ENCODE data around the gene DGKG.

The DGKG gene

DNA sequence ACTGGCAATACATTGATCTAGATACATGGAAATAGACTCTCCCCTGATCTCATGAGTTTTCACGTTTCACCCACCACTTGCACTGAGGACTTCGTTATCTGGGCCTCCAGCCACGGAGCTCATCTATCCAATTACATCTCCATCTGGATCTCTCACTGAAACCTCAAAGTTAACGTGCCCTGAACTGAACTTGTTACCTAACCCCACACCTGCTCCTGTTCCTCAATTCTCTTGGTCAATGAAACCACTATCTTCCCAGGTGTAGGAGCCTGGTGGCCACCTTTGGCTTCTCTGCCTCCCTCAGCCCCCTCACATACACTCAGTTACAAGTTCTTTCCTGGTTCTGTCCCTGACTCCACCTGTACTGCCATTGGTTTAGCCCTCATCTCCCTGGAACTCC, 9.7 kb downstream of the DGKG start:
- H3K9ac ChIP-seq (ENCODE audit: low read depth in 1 of 2, low read length in 2 of 2) = no peak overlapping the region

DNA sequence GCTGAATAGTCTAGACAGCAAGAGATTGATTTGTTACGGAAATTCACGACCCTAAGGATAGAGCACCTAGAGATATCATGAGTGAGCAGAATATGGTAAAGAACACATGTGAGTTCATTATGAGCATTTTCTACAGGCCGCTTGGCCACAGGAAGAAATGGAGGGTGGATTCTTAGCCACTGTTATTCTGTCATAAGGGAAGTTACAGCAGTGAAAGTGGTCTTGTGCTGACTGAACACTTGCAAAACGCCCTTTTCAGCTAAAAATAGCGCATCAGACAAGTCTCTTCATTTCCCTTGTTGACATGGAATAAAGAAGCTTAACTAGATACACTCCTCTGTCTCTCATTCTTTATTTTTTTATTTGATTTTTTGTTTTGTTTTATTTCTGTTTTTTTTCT, 19.8 kb downstream of the DGKG start:
- Histone ChIP-seq H3K9ac (ENCODE audit: low read depth in 1 of 2, low read length in 2 of 2) (no peak overlapping the region), H3K4me1 (ENCODE audit: control insufficient read depth in 1 of 2, insufficient read depth in 2 of 2, low read length in 2 of 2) (no peaks in the 10 kb centered on the region), H3K9me3 (ENCODE audit: control insufficient read depth in 1 of 2, low read length in 2 of 2) (no peaks in the 10 kb centered on the region), H3K4me3 (ENCODE audit: low read depth in 1 of 2, low read length in 2 of 2) (no peak overlapping the region), H3K36me3 (ENCODE audit: control insufficient read depth in 1 of 2, insufficient read depth in 2 of 2, low read length in 2 of 2) (no peaks in the 10 kb centered on the region), H3K27me3 (ENCODE audit: control insufficient read depth in 1 of 2, insufficient read depth in 2 of 2, low read length in 2 of 2) (no peaks in the 10 kb centered on the region), H3K27ac (ENCODE audit: low read depth, low read length) (no peak overlapping the region)

More for the DNA sequence above, 9.7 kb downstream of the DGKG start:
- H3K27me3 ChIP-seq (ENCODE audit: control insufficient read depth in 1 of 2, insufficient read depth in 2 of 2, low read length in 2 of 2) = no peaks in the 10 kb centered on the region
- H3K4me1 ChIP-seq (ENCODE audit: control insufficient read depth in 1 of 2, insufficient read depth in 2 of 2, low read length in 2 of 2) = no peaks in the 10 kb centered on the region
- no peaks in the 10 kb centered on the region for H3K9me3 ChIP-seq (ENCODE audit: control insufficient read depth in 1 of 2, low read length in 2 of 2)
- no peaks in the 10 kb centered on the region for H3K36me3 ChIP-seq (ENCODE audit: control insufficient read depth in 1 of 2, insufficient read depth in 2 of 2, low read length in 2 of 2)
- H3K4me3 ChIP-seq (ENCODE audit: low read depth in 1 of 2, low read length in 2 of 2) = no peak overlapping the region
- H3K27ac ChIP-seq (ENCODE audit: low read depth, low read length) = no peak overlapping the region

- Histone ChIP-seq H3K36me3 (ENCODE audit: control insufficient read depth in 1 of 2, insufficient read depth in 2 of 2, low read length in 2 of 2) (no peaks in the 10 kb centered on the region), H3K9ac (ENCODE audit: low read depth in 1 of 2, low read length in 2 of 2) (no peak overlapping the region), H3K4me3 (ENCODE audit: low read depth in 1 of 2, low read length in 2 of 2) (no peak overlapping the region), H3K27me3 (ENCODE audit: control insufficient read depth in 1 of 2, insufficient read depth in 2 of 2, low read length in 2 of 2) (no peaks in the 10 kb centered on the region), H3K9me3 (ENCODE audit: control insufficient read depth in 1 of 2, low read length in 2 of 2) (no peaks in the 10 kb centered on the region), H3K4me1 (ENCODE audit: control insufficient read depth in 1 of 2, insufficient read depth in 2 of 2, low read length in 2 of 2) (no peaks in the 10 kb centered on the region), H3K27ac (ENCODE audit: low read depth, low read length) (no peak overlapping the region)
Measured at GRCh38 chr3:186340204-186340603, 21.8 kb downstream of the DGKG start.

DNA sequence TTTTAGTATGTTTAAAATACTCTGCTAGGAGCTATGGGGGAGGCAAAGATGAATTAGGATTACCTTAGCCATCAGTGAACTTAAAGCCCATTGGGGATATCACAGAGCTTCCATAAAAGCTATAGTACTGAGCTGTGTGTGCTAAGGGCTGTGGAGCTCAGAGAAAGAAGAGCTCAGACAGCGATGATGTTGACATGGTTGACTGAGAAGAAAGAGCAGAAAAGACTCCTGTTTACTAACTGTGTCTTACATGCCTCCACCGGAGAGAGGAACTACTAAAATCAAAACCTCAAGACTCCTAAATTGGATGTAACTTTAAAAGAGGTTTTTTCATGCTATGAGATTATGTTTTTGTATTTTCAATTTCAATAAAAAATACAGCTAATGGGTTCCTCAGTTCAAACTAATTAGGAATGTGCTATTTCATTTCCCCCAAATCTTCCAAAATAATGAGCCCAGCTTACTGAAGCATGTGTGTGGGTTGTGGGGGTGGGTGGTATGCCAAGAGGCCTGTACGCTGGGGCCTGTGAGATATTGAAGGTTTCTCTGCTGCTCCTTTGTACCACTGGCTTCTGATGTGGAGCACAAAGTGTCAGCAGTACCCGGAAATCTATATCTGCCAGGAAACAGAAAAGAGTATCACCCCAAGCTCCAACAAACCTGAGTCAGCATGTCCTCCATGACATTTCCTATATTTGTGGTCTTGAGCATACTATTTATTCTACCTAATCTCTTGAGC, 22.7 kb downstream of the DGKG start:
- H3K9ac ChIP-seq (ENCODE audit: low read depth in 1 of 2, low read length in 2 of 2) = no peak overlapping the region
- no peaks in the 10 kb centered on the region for H3K4me1 ChIP-seq (ENCODE audit: control insufficient read depth in 1 of 2, insufficient read depth in 2 of 2, low read length in 2 of 2)
- no peaks in the 10 kb centered on the region for H3K36me3 ChIP-seq (ENCODE audit: control insufficient read depth in 1 of 2, insufficient read depth in 2 of 2, low read length in 2 of 2)
- no peak overlapping the region for H3K4me3 ChIP-seq (ENCODE audit: low read depth in 1 of 2, low read length in 2 of 2)
- no peaks in the 10 kb centered on the region for H3K9me3 ChIP-seq (ENCODE audit: control insufficient read depth in 1 of 2, low read length in 2 of 2)
- no peak overlapping the region for H3K27ac ChIP-seq (ENCODE audit: low read depth, low read length)
- no peaks in the 10 kb centered on the region for H3K27me3 ChIP-seq (ENCODE audit: control insufficient read depth in 1 of 2, insufficient read depth in 2 of 2, low read length in 2 of 2)

DNA sequence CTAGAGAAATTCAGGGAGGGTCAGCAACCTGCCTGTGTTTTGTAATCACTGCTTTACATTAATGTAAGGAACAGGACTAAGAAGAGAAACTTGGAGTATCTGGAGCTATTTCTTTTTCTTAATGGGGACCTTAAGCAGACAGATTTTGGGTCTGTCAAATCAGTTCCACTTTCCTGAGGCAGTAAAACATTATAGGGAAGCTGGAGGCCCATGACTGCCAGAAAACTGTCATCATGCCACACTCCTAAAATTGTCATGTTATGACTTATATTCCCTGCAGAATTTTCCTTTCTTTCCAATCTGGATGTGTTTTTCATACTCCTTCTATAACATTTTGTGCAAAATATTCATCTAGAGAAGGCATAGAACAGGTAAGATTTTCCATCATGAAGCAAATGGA, 28.8 kb downstream of the DGKG start:
- no peak overlapping the region for H3K9ac ChIP-seq (ENCODE audit: low read depth in 1 of 2, low read length in 2 of 2)
- no peak overlapping the region for H3K4me3 ChIP-seq (ENCODE audit: low read depth in 1 of 2, low read length in 2 of 2)
- H3K27me3 ChIP-seq (ENCODE audit: control insufficient read depth in 1 of 2, insufficient read depth in 2 of 2, low read length in 2 of 2) = no peaks in the 10 kb centered on the region
- H3K9me3 ChIP-seq (ENCODE audit: control insufficient read depth in 1 of 2, low read length in 2 of 2) = no peaks in the 10 kb centered on the region
- H3K4me1 ChIP-seq (ENCODE audit: control insufficient read depth in 1 of 2, insufficient read depth in 2 of 2, low read length in 2 of 2) = no peaks in the 10 kb centered on the region
- no peak overlapping the region for H3K27ac ChIP-seq (ENCODE audit: low read depth, low read length)
- H3K36me3 ChIP-seq (ENCODE audit: control insufficient read depth in 1 of 2, insufficient read depth in 2 of 2, low read length in 2 of 2) = no peaks in the 10 kb centered on the region

DNA sequence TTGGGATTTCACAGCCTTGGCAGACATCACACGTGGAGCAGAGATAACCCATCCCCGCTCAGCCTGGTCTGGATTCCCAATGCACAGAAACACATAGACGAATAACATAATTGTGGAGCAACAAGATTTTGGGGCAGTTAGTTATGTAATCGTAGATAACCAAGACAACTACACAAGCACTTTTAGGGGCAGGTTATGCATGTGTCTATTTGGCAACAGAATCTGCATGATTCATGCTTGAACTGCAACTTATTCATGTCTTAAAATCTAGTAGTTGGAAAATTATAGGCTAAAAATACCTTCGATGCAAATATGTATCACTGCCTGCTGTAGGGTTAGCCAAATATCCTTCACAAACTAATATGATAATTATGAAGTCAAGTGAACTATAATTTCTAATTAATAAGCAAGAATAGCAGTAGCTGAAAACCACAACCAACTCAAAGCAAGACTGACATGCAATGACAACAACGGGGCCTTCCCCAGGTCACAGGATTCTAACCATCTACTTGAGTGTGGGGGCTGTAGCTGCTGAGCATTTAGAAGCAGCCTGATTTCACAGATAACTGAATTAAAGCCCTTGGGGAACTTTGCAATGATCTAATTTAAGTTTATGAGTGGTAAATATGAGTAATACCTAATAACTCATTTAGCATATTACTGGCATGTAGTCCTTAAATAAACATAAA, 31.1 kb downstream of the DGKG start:
- no peak overlapping the region for H3K27ac ChIP-seq (ENCODE audit: low read depth, low read length)
- H3K9me3 ChIP-seq (ENCODE audit: control insufficient read depth in 1 of 2, low read length in 2 of 2) = no peaks in the 10 kb centered on the region
- no peaks in the 10 kb centered on the region for H3K36me3 ChIP-seq (ENCODE audit: control insufficient read depth in 1 of 2, insufficient read depth in 2 of 2, low read length in 2 of 2)
- no peak overlapping the region for H3K9ac ChIP-seq (ENCODE audit: low read depth in 1 of 2, low read length in 2 of 2)
- no peaks in the 10 kb centered on the region for H3K4me1 ChIP-seq (ENCODE audit: control insufficient read depth in 1 of 2, insufficient read depth in 2 of 2, low read length in 2 of 2)
- no peaks in the 10 kb centered on the region for H3K27me3 ChIP-seq (ENCODE audit: control insufficient read depth in 1 of 2, insufficient read depth in 2 of 2, low read length in 2 of 2)
- H3K4me3 ChIP-seq (ENCODE audit: low read depth in 1 of 2, low read length in 2 of 2) = no peak overlapping the region

GRCh38 chr3:186329589-186329988, 32.4 kb downstream of the DGKG start:
- Histone ChIP-seq H3K36me3 (ENCODE audit: control insufficient read depth in 1 of 2, insufficient read depth in 2 of 2, low read length in 2 of 2) (no peaks in the 10 kb centered on the region), H3K27me3 (ENCODE audit: control insufficient read depth in 1 of 2, insufficient read depth in 2 of 2, low read length in 2 of 2) (no peaks in the 10 kb centered on the region), H3K9ac (ENCODE audit: low read depth in 1 of 2, low read length in 2 of 2) (no peak overlapping the region), H3K4me1 (ENCODE audit: control insufficient read depth in 1 of 2, insufficient read depth in 2 of 2, low read length in 2 of 2) (no peaks in the 10 kb centered on the region), H3K4me3 (ENCODE audit: low read depth in 1 of 2, low read length in 2 of 2) (no peak overlapping the region), H3K9me3 (ENCODE audit: control insufficient read depth in 1 of 2, low read length in 2 of 2) (no peaks in the 10 kb centered on the region), H3K27ac (ENCODE audit: low read depth, low read length) (no peak overlapping the region)

GRCh38 chr3:186327912-186328487, 34.0 kb downstream of the DGKG start:
- Histone ChIP-seq H3K27ac (ENCODE audit: low read depth, low read length) (no peak overlapping the region), H3K9ac (ENCODE audit: low read depth in 1 of 2, low read length in 2 of 2) (no peak overlapping the region), H3K36me3 (ENCODE audit: control insufficient read depth in 1 of 2, insufficient read depth in 2 of 2, low read length in 2 of 2) (no peaks in the 10 kb centered on the region), H3K27me3 (ENCODE audit: control insufficient read depth in 1 of 2, insufficient read depth in 2 of 2, low read length in 2 of 2) (no peaks in the 10 kb centered on the region), H3K4me1 (ENCODE audit: control insufficient read depth in 1 of 2, insufficient read depth in 2 of 2, low read length in 2 of 2) (no peaks in the 10 kb centered on the region), H3K4me3 (ENCODE audit: low read depth in 1 of 2, low read length in 2 of 2) (no peak overlapping the region), H3K9me3 (ENCODE audit: control insufficient read depth in 1 of 2, low read length in 2 of 2) (no peaks in the 10 kb centered on the region)

DNA sequence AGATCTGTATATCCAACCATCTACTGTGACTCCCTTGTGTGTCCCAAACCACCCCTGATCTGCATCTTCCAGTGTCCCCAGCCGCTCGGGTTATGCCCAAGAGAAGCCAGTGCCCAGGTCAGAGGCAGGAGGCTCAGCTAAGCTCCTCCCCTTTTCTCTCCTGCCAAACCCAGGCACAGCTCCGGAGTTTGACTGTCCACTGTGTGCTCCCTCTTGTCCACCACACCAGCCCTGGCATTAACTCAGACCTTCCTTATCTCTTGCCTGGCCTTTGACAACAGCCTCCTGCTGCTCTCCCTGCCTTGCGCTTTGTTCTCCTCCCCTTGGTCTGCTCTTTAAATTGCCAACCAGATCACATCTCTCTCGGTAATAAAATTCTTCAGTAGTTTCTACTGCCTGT, 39.3 kb downstream of the DGKG start:
- Histone ChIP-seq H3K4me3 (ENCODE audit: low read depth in 1 of 2, low read length in 2 of 2) (no peak overlapping the region), H3K9me3 (ENCODE audit: control insufficient read depth in 1 of 2, low read length in 2 of 2) (no peaks in the 10 kb centered on the region), H3K4me1 (ENCODE audit: control insufficient read depth in 1 of 2, insufficient read depth in 2 of 2, low read length in 2 of 2) (no peaks in the 10 kb centered on the region), H3K27ac (ENCODE audit: low read depth, low read length) (no peak overlapping the region), H3K36me3 (ENCODE audit: control insufficient read depth in 1 of 2, insufficient read depth in 2 of 2, low read length in 2 of 2) (no peaks in the 10 kb centered on the region), H3K9ac (ENCODE audit: low read depth in 1 of 2, low read length in 2 of 2) (no peak overlapping the region), H3K27me3 (ENCODE audit: control insufficient read depth in 1 of 2, insufficient read depth in 2 of 2, low read length in 2 of 2) (no peaks in the 10 kb centered on the region)

DNA sequence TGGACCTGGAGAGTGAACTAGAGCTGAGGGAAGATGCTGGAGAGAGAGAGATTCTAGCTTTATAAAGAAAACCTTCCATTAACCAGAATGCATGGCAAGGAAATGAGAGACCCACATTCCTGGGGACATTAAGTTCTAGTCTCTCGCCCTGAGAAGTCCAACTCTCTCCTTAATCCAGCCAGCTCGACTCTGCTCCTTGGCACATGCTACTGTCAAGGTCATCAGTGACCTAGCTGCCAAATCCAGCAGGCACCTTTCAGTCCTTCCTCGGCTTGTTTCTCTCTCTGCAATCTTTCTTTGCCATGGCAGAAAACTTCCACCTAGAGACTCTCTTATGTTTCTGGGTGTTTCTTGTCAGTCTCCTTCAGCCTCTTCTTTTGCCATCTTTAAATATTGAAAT, 40.3 kb downstream of the DGKG start:
- H3K4me3 ChIP-seq (ENCODE audit: low read depth in 1 of 2, low read length in 2 of 2) = no peak overlapping the region

More for the DNA sequence above, 40.3 kb downstream of the DGKG start:
- no peaks in the 10 kb centered on the region for H3K9me3 ChIP-seq (ENCODE audit: control insufficient read depth in 1 of 2, low read length in 2 of 2)
- no peaks in the 10 kb centered on the region for H3K4me1 ChIP-seq (ENCODE audit: control insufficient read depth in 1 of 2, insufficient read depth in 2 of 2, low read length in 2 of 2)
- no peaks in the 10 kb centered on the region for H3K27me3 ChIP-seq (ENCODE audit: control insufficient read depth in 1 of 2, insufficient read depth in 2 of 2, low read length in 2 of 2)
- no peak overlapping the region for H3K27ac ChIP-seq (ENCODE audit: low read depth, low read length)
- H3K36me3 ChIP-seq (ENCODE audit: control insufficient read depth in 1 of 2, insufficient read depth in 2 of 2, low read length in 2 of 2) = no peaks in the 10 kb centered on the region
- no peak overlapping the region for H3K9ac ChIP-seq (ENCODE audit: low read depth in 1 of 2, low read length in 2 of 2)
